Trophoblast cell (in vitro differentiated cells and primary cell): ENCODE measurements around the gene RAP1GAP.
A peak's percentile ranks its signal among the peaks of the same experiment; 100 is the strongest.

Source experiments
- DNase-seq, 2 donors: peaks; one replicate each; pipeline ENCODE4 v3.0.0-alpha.2; 2016
- H2AFZ ChIP-seq: 2 replicates; pipeline ENCODE4 v1.6.1; 2013; ENCODE audit warnings: low read length, moderate library complexity, mild to moderate bottlenecking; ENCODE audit not compliant: insufficient read depth, poor library complexity
- H2AK5ac ChIP-seq: 2 replicates; pipeline ENCODE4 v1.6.1; 2013; ENCODE audit warnings: mild to moderate bottlenecking, low read length
- H2BK120ac ChIP-seq: 2 replicates; pipeline ENCODE4 v1.6.1; 2013; ENCODE audit warnings: low read length, mild to moderate bottlenecking, moderate library complexity; ENCODE audit not compliant: insufficient read depth, poor library complexity
- H2BK12ac ChIP-seq: 2 replicates; pipeline ENCODE4 v1.6.1; 2013; ENCODE audit warnings: mild to moderate bottlenecking, low read length, moderate library complexity
- H2BK5ac ChIP-seq: 2 replicates; pipeline ENCODE4 v1.6.1; 2013; ENCODE audit warnings: low read length, low read depth, moderate library complexity, mild to moderate bottlenecking; ENCODE audit not compliant: poor library complexity
- H3K14ac ChIP-seq: 2 replicates; pipeline ENCODE4 v1.6.1; 2013; ENCODE audit warnings: mild to moderate bottlenecking, low read length
- H3K18ac ChIP-seq: 2 replicates; pipeline ENCODE4 v1.6.1; 2013; ENCODE audit warnings: mild to moderate bottlenecking, low read length
- H3K23ac ChIP-seq: 2 replicates; pipeline ENCODE4 v1.6.1; 2013; ENCODE audit warnings: low read length
- H3K27ac ChIP-seq: 2 replicates; pipeline ENCODE4 v1.5.1; 2013; ENCODE audit warnings: low read depth, mild to moderate bottlenecking, inconsistent platforms, low read length, moderate library complexity
- H3K27me3 ChIP-seq: 2 replicates; pipeline ENCODE4 v1.6.1; 2013; ENCODE audit warnings: inconsistent platforms, mild to moderate bottlenecking, low read length, moderate library complexity; ENCODE audit not compliant: insufficient read depth
- H3K36me3 ChIP-seq, 2 experiments: 1 replicate in 1 of 2; 2 replicates in 1 of 2; pipeline ENCODE4 v1.6.1; 2013; ENCODE audit warnings: low read length in 2 of 2, mild to moderate bottlenecking in 2 of 2, moderate library complexity in 1 of 2; ENCODE audit not compliant: insufficient read depth in 2 of 2, control insufficient read depth in 1 of 2
- H3K4ac ChIP-seq: 2 replicates; pipeline ENCODE4 v1.6.1; 2013; ENCODE audit warnings: low read depth, mild to moderate bottlenecking, low read length, moderate library complexity
- H3K4me1 ChIP-seq, 2 experiments: 1 replicate in 1 of 2; 2 replicates in 1 of 2; pipeline ENCODE4 v1.6.1; 2013; ENCODE audit warnings: low read length in 2 of 2, mild to moderate bottlenecking in 2 of 2, moderate library complexity in 1 of 2; ENCODE audit not compliant: insufficient read depth in 2 of 2, control insufficient read depth in 1 of 2
- H3K4me2 ChIP-seq: 2 replicates; pipeline ENCODE4 v1.6.1; 2013; ENCODE audit warnings: inconsistent platforms, mild to moderate bottlenecking, low read length, moderate library complexity
- H3K4me3 ChIP-seq: 2 replicates; pipeline ENCODE4 v1.5.1; 2013; ENCODE audit warnings: mild to moderate bottlenecking, low read depth, low read length, inconsistent platforms
- H3K79me1 ChIP-seq: one replicate; pipeline ENCODE4 v1.6.1; 2013; ENCODE audit warnings: low read length
- H3K79me2 ChIP-seq: 2 replicates; pipeline ENCODE4 v1.6.1; 2013; ENCODE audit warnings: low read length, mild to moderate bottlenecking; ENCODE audit not compliant: control insufficient read depth, insufficient read depth, poor library complexity
- H3K9ac ChIP-seq: 2 replicates; pipeline ENCODE4 v1.6.1; 2013; ENCODE audit warnings: mild to moderate bottlenecking, low read length
- H3K9me3 ChIP-seq: 2 replicates; pipeline ENCODE4 v1.6.1; 2013; ENCODE audit warnings: low read depth, mild to moderate bottlenecking, control low read depth, inconsistent platforms, low read length; ENCODE audit not compliant: insufficient read depth
- H4K12ac ChIP-seq: 2 replicates; pipeline ENCODE4 v1.6.1; 2013; ENCODE audit warnings: low read depth, mild to moderate bottlenecking, low read length, moderate library complexity
- H4K8ac ChIP-seq: 2 replicates; pipeline ENCODE4 v1.6.1; 2013; ENCODE audit warnings: low read depth, mild to moderate bottlenecking, low read length, moderate library complexity
- H4K91ac ChIP-seq: one replicate; pipeline ENCODE4 v1.6.1; 2013; ENCODE audit warnings: low read depth, mild to moderate bottlenecking, low read length, moderate library complexity
- WGBS: extraction: QIAGEN DNeasy Blood & Tissue Kit; methylation state at CpG from one replicate; pipeline ENCODE4 v1.1.7; 2013; ENCODE audit warnings: missing lambda C conversion rate; ENCODE audit not compliant: insufficient read length, insufficient coverage; ENCODE audit errors: extremely low coverage; 5-methylcytosine and 5-hydroxymethylcytosine counted together

Gene RAP1GAP

DNA sequence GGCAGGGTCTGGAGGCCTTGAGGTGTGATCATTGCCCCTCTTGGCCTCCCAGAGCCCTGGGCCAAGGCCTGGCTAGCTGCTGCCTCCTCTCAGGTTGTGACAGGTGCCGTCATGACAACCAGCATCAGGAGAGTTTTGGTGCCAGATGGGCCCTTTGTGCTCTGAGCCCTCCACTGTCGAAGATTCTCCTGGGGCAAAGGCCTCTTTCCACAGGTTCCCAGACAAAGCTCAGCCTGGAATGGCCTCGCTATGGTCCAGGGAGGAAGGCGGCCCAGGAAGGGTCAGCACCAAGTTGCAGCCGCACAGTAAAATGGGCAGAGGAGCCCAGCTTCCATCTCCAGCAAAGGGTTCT, 81.6 kb downstream of the RAP1GAP start:
- Histone ChIP-seq H3K79me1 (no peaks in the 10 kb centered on the region), H4K12ac (no peak overlapping the region), H2BK5ac (no peak overlapping the region), H3K79me2 (no peaks in the 10 kb centered on the region), H2AFZ (no peak overlapping the region), H3K27ac (no peak overlapping the region), H3K4me1 (peaks cover 4 to 8% of the 10 kb centered on the region in 2 experiments), H2AK5ac (no peak overlapping the region), H4K91ac (no peak overlapping the region), H3K4me3 (no peak overlapping the region), H4K8ac (no peak overlapping the region), H3K9ac (no peak overlapping the region), H3K9me3 (no peaks in the 10 kb centered on the region), H3K18ac (no peak overlapping the region), H2BK12ac (no peak overlapping the region), H3K4ac (no peak overlapping the region), H2BK120ac (no peak overlapping the region), H3K14ac (no peak overlapping the region), H3K4me2 (no peak overlapping the region), H3K36me3 (no peaks in the 10 kb centered on the region), H3K27me3 (no peaks in the 10 kb centered on the region), H3K23ac (no peak overlapping the region)
- no CpG with 5 or more reads among the region's 5 CpGs for WGBS
- no peak for DNase-seq

DNA sequence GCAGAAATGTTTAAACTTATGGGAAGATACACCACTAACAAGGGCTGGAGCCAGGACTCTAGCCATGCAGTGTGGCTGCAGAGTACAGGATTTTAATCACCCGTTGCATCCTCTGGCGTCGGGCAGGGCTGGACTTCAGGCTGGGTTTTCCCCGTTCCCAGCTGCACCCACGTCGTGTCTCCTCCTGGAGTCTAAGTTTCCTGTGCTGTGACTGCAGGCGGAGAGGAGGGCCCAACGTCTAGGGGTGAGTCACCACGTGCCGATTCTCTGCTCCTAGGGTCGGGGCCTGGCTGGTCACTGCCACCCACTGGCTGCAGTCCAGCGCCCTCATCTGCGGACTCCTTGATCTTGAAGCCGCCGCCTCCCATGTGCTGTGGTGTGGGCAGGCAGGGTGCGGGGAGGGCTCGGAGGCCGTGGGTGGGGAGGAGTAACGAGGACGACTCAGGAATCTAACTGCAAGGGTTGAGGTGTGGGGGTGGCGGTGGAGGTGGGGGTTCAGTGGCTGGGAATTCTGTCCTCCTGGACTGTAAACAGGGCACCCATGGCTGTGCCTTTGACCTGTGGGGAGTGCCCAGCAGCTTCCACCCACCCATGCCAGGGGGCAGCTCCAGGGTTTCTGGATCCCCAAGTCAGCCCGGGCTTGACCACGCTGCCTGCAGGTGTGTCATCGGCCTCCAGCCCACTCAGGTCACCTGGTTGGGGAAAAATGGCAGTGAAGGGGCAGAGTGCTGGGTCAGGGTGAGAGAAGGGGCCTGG, 82.1 kb downstream of the RAP1GAP start:
- no peak overlapping the region for H2BK120ac ChIP-seq
- H3K9ac ChIP-seq: no peak overlapping the region
- peak; percentile 82 to 86 for DNase-seq
- H3K36me3 ChIP-seq: no peaks in the 10 kb centered on the region
- H3K23ac ChIP-seq: no peak overlapping the region
- no peaks in the 10 kb centered on the region for H3K27me3 ChIP-seq
- no peak overlapping the region for H3K4me3 ChIP-seq
- H2BK5ac ChIP-seq: no peak overlapping the region
- H4K91ac ChIP-seq: no peak overlapping the region
- H2BK12ac ChIP-seq: no peak overlapping the region
- no peak overlapping the region for H3K4ac ChIP-seq
- H3K4me1 ChIP-seq: peaks cover 4 to 8% of the 10 kb centered on the region in 2 experiments
- no peak overlapping the region for H2AFZ ChIP-seq
- H4K8ac ChIP-seq: no peak overlapping the region
- H3K9me3 ChIP-seq: no peaks in the 10 kb centered on the region
- H3K79me1 ChIP-seq: no peaks in the 10 kb centered on the region
- H4K12ac ChIP-seq: no peak overlapping the region
- no peaks in the 10 kb centered on the region for H3K79me2 ChIP-seq
- no peak overlapping the region for H2AK5ac ChIP-seq
- H3K27ac ChIP-seq: no peak overlapping the region
- no peak overlapping the region for H3K14ac ChIP-seq
- H3K4me2 ChIP-seq: no peak overlapping the region
- H3K18ac ChIP-seq: no peak overlapping the region
- no CpG with 5 or more reads among the region's 24 CpGs for WGBS

GRCh38 chr1:21586222-21586621, 82.9 kb downstream of the RAP1GAP start:
- no peaks in the 10 kb centered on the region for H3K36me3 ChIP-seq
- no peak overlapping the region for H4K12ac ChIP-seq
- H2BK120ac ChIP-seq: no peak overlapping the region
- no peak overlapping the region for H2BK12ac ChIP-seq
- no peak overlapping the region for H2BK5ac ChIP-seq
- H3K9ac ChIP-seq: no peak overlapping the region
- no peak overlapping the region for H3K4me2 ChIP-seq
- no peaks in the 10 kb centered on the region for H3K79me2 ChIP-seq
- no peak overlapping the region for H3K4ac ChIP-seq
- H3K4me3 ChIP-seq: no peak overlapping the region
- no peak overlapping the region for H3K23ac ChIP-seq
- no peaks in the 10 kb centered on the region for H3K9me3 ChIP-seq
- H3K27me3 ChIP-seq: no peaks in the 10 kb centered on the region
- H3K79me1 ChIP-seq: no peaks in the 10 kb centered on the region
- H4K8ac ChIP-seq: no peak overlapping the region
- H2AK5ac ChIP-seq: no peak overlapping the region
- H3K18ac ChIP-seq: no peak overlapping the region
- no peak overlapping the region for H4K91ac ChIP-seq
- no peak overlapping the region for H2AFZ ChIP-seq
- no peak overlapping the region for H3K27ac ChIP-seq
- peaks cover 4 to 8% of the 10 kb centered on the region in 2 experiments for H3K4me1 ChIP-seq
- no peak overlapping the region for H3K14ac ChIP-seq
- WGBS: no CpG with 5 or more reads among the region's 12 CpGs
- DNase-seq: no peak

GRCh38 chr1:21585037-21585436, 84.1 kb downstream of the RAP1GAP start:
- Histone ChIP-seq H3K9ac (no peak overlapping the region), H2AFZ (no peak overlapping the region), H3K27ac (no peak overlapping the region), H3K4me2 (no peak overlapping the region), H3K27me3 (no peaks in the 10 kb centered on the region), H2BK5ac (no peak overlapping the region), H4K8ac (no peak overlapping the region), H2AK5ac (no peak overlapping the region), H3K79me1 (no peaks in the 10 kb centered on the region), H3K4ac (no peak overlapping the region), H4K12ac (no peak overlapping the region), H3K4me3 (no peak overlapping the region), H3K79me2 (no peaks in the 10 kb centered on the region), H4K91ac (no peak overlapping the region), H2BK120ac (no peak overlapping the region), H3K36me3 (no peaks in the 10 kb centered on the region), H3K18ac (no peak overlapping the region), H3K9me3 (no peaks in the 10 kb centered on the region), H3K4me1 (peaks cover 2 to 3% of the 10 kb centered on the region in 2 experiments), H3K23ac (no peak overlapping the region), H3K14ac (no peak overlapping the region), H2BK12ac (no peak overlapping the region)
- no peak for DNase-seq
- no CpG with 5 or more reads among the region's 9 CpGs for WGBS
